HEK293 (cell line): Measurements from ENCODE around the gene PTGES3L.

ENCODE experiments used
- FEZF1 ChIP-seq: fragments of 450-650 bp; formaldehyde crosslinking; IDR thresholded peaks from 2 replicates; pipeline ENCODE4 v1.5.1; 2016; ENCODE audit warnings: missing biosample characterization, missing genetic modification characterization
- GLI2 ChIP-seq: fragments of 450-650 bp; formaldehyde crosslinking; IDR thresholded peaks from 2 replicates; pipeline ENCODE4; 2017; ENCODE audit warnings: missing biosample characterization, missing genetic modification characterization, low read depth, borderline replicate concordance
- GLIS2 ChIP-seq: fragments of 450-650 bp; formaldehyde crosslinking; IDR thresholded peaks from 2 replicates; pipeline ENCODE4 v1.5.1; 2016; ENCODE audit warnings: missing biosample characterization, missing genetic modification characterization
- HOXC10 ChIP-seq: sonication (generic); formaldehyde crosslinking; IDR thresholded peaks from 2 replicates; pipeline ENCODE4 v1.8.1; 2023; ENCODE audit warnings: mild to moderate bottlenecking, missing genetic modification reagents
- KLF7 ChIP-seq: fragments of 450-650 bp; formaldehyde crosslinking; IDR thresholded peaks from 2 replicates; pipeline ENCODE4 v1.5.1; 2016; ENCODE audit warnings: missing biosample characterization, missing genetic modification characterization, borderline replicate concordance
- KLF9 ChIP-seq: fragments of 450-650 bp; formaldehyde crosslinking; IDR thresholded peaks from 2 replicates; pipeline ENCODE4 v1.5.1; 2016; ENCODE audit warnings: missing biosample characterization, missing genetic modification characterization, low read depth
- PRDM1 ChIP-seq: fragments of 450-650 bp; formaldehyde crosslinking; IDR thresholded peaks from 2 replicates; pipeline ENCODE4; 2016; ENCODE audit warnings: missing biosample characterization, missing genetic modification characterization
- PRDM4 ChIP-seq: fragments of 450-650 bp; formaldehyde crosslinking; IDR thresholded peaks from 2 replicates; pipeline ENCODE4 v1.5.1; 2017; ENCODE audit warnings: missing biosample characterization, missing genetic modification characterization
- PRDM6 ChIP-seq: fragments of 450-650 bp; formaldehyde crosslinking; IDR thresholded peaks from 2 replicates; pipeline ENCODE4 v1.5.1; 2017; ENCODE audit warnings: missing biosample characterization, missing genetic modification characterization
- SALL2 ChIP-seq: fragments of 450-650 bp; formaldehyde crosslinking; IDR thresholded peaks from 2 replicates; pipeline ENCODE4 v1.5.0; 2017; ENCODE audit warnings: missing biosample characterization, mild to moderate bottlenecking, missing genetic modification characterization, borderline replicate concordance
- SP7 ChIP-seq: fragments of 450-650 bp; formaldehyde crosslinking; IDR thresholded peaks from 2 replicates; pipeline ENCODE4 v1.5.1; 2016; ENCODE audit warnings: missing biosample characterization, missing genetic modification characterization
- ZBTB44 ChIP-seq: fragments of 450-650 bp; IDR thresholded peaks from 2 replicates; pipeline ENCODE4 v1.5.1; 2018; ENCODE audit warnings: missing biosample characterization, mild to moderate bottlenecking, missing genetic modification characterization
- ZNF140 ChIP-seq: fragments of 450-650 bp; formaldehyde crosslinking; IDR thresholded peaks from 2 replicates; pipeline ENCODE4 v1.5.1; 2016; ENCODE audit warnings: missing biosample characterization, missing genetic modification characterization
- ZNF155 ChIP-seq: fragments of 450-650 bp; formaldehyde crosslinking; IDR thresholded peaks from 2 replicates; pipeline ENCODE4 v1.5.1; 2016; ENCODE audit warnings: missing biosample characterization, missing genetic modification characterization
- ZNF157 ChIP-seq: fragments of 450-650 bp; formaldehyde crosslinking; IDR thresholded peaks from 2 replicates; pipeline ENCODE4 v1.5.1; 2016; ENCODE audit warnings: missing biosample characterization, missing genetic modification characterization
- ZNF16 ChIP-seq: fragments of 450-650 bp; formaldehyde crosslinking; IDR thresholded peaks from 2 replicates; pipeline ENCODE4 v1.5.1; 2016; ENCODE audit warnings: low read depth, missing biosample characterization, missing genetic modification characterization
- ZNF18 ChIP-seq: fragments of 450-650 bp; formaldehyde crosslinking; IDR thresholded peaks from 2 replicates; pipeline ENCODE4 v1.5.1; 2016; ENCODE audit warnings: missing biosample characterization, missing genetic modification characterization
- ZNF202 ChIP-seq: fragments of 450-650 bp; formaldehyde crosslinking; IDR thresholded peaks from 2 replicates; pipeline ENCODE4 v1.5.1; 2016; ENCODE audit warnings: missing biosample characterization, missing genetic modification characterization, borderline replicate concordance
- ZNF214 ChIP-seq: fragments of 450-650 bp; formaldehyde crosslinking; IDR thresholded peaks from 2 replicates; pipeline ENCODE4 v1.5.1; 2017; ENCODE audit warnings: missing biosample characterization, mild to moderate bottlenecking, missing genetic modification characterization, borderline replicate concordance
- ZNF239 ChIP-seq: fragments of 450-650 bp; formaldehyde crosslinking; IDR thresholded peaks from 2 replicates; pipeline ENCODE4 v1.5.1; 2016; ENCODE audit warnings: missing biosample characterization, missing genetic modification characterization
- ZNF274 ChIP-seq, 2 experiments: fragments of 200-500 bp in 1 of 2; fragments of 450-650 bp in 1 of 2; sonication (Bioruptor generic) in 1 of 2; formaldehyde crosslinking in 1 of 2; IDR thresholded peaks; 2 replicates each; pipeline versions ENCODE4 v1.5.1 to v1.6.1; 2014 to 2016; ENCODE audit warnings: borderline replicate concordance in 1 of 2, inconsistent platforms in 1 of 2, low read length in 1 of 2, missing biosample characterization in 1 of 2, missing genetic modification characterization in 1 of 2
- ZNF362 ChIP-seq: fragments of 450-650 bp; formaldehyde crosslinking; IDR thresholded peaks from 2 replicates; pipeline ENCODE4 v1.5.1; 2016; ENCODE audit warnings: missing biosample characterization, missing genetic modification characterization
- ZNF37A ChIP-seq: fragments of 450-650 bp; IDR thresholded peaks from 2 replicates; pipeline ENCODE4 v1.5.1; 2018; ENCODE audit warnings: missing biosample characterization, missing genetic modification characterization
- ZNF423 ChIP-seq: fragments of 450-650 bp; formaldehyde crosslinking; IDR thresholded peaks from 2 replicates; pipeline ENCODE4 v1.5.1; 2016; ENCODE audit warnings: missing biosample characterization, missing genetic modification characterization
- ZNF449 ChIP-seq: fragments of 450-650 bp; formaldehyde crosslinking; IDR thresholded peaks from 2 replicates; pipeline ENCODE4 v1.5.1; 2017; ENCODE audit warnings: missing biosample characterization, mild to moderate bottlenecking, missing genetic modification characterization, moderate library complexity
- ZNF514 ChIP-seq: fragments of 450-650 bp; formaldehyde crosslinking; IDR thresholded peaks from 2 replicates; pipeline ENCODE4 v1.5.1; 2016; ENCODE audit warnings: missing biosample characterization, missing genetic modification characterization
- ZNF560 ChIP-seq: fragments of 450-650 bp; formaldehyde crosslinking; IDR thresholded peaks from 2 replicates; pipeline ENCODE4 v1.5.1; 2017; ENCODE audit warnings: missing biosample characterization, missing genetic modification characterization, borderline replicate concordance
- ZNF623 ChIP-seq: fragments of 450-650 bp; formaldehyde crosslinking; IDR thresholded peaks from 2 replicates; pipeline ENCODE4 v1.5.1; 2016; ENCODE audit warnings: missing biosample characterization, missing genetic modification characterization
- ZNF777 ChIP-seq: fragments of 450-650 bp; formaldehyde crosslinking; IDR thresholded peaks from 2 replicates; pipeline ENCODE4 v1.5.1; 2017; ENCODE audit warnings: missing biosample characterization, missing genetic modification characterization, borderline replicate concordance
- ZNF830 ChIP-seq: fragments of 450-650 bp; IDR thresholded peaks from 2 replicates; pipeline ENCODE4 v1.5.0; 2018; ENCODE audit warnings: missing biosample characterization, missing genetic modification characterization, low read depth, mild to moderate bottlenecking, moderate library complexity
- ZSCAN30 ChIP-seq: fragments of 450-650 bp; IDR thresholded peaks from 2 replicates; pipeline ENCODE4 v1.5.1; 2018; ENCODE audit warnings: missing biosample characterization, mild to moderate bottlenecking, missing genetic modification characterization, moderate library complexity

Gene PTGES3L

GRCh38 chr17:42980274-42980765, 440 bp upstream of the PTGES3L start, which contains the start of gene RUNDC1 (continued):
- TF ChIP-seq PRDM6 (tag by site-specific recombination) (no peak), ZNF830 (no peak), GLI2 (no peak), ZNF18 (no peak), ZBTB44 (no peak), PRDM4 (tag by site-specific recombination) (no peak; the same call in 1 of the 2 replicates), ZNF274 (IDR thresholded peaks at IDR 0.05; ENCODE audit: low read length) (no peak), ZNF274 (tag by site-specific recombination; IDR thresholded peaks at IDR 0.05; ENCODE audit: borderline replicate concordance) (no peak), ZNF155 (tag by site-specific recombination) (no peak), ZNF37A (tag by site-specific recombination) (no peak), PRDM1 (tag by site-specific recombination) (no peak), SP7 (tag by site-specific recombination) (peak; percentile 27; the same call in 1 of the 2 replicates), ZSCAN30 (no peak), ZNF449 (no peak), ZNF623 (no peak), KLF7 (tag by site-specific recombination) (peak; percentile 28; the same call in 1 of the 2 replicates), ZNF560 (tag by site-specific recombination) (no peak), ZNF157 (tag by site-specific recombination) (no peak), ZNF214 (tag by site-specific recombination) (no peak), ZNF140 (no peak), ZNF362 (tag by site-specific recombination) (no peak), FEZF1 (tag by site-specific recombination) (no peak), ZNF202 (tag by site-specific recombination) (no peak), ZNF423 (tag by site-specific recombination) (no peak), ZNF239 (tag by site-specific recombination) (no peak), ZNF16 (no peak), KLF9 (tag by site-specific recombination) (peak; percentile 97), SALL2 (tag by site-specific recombination) (no peak), ZNF514 (tag by site-specific recombination) (no peak), ZNF777 (tag by site-specific recombination) (no peak), GLIS2 (tag by site-specific recombination) (peak; percentile 73), HOXC10 (CRISPR knock-in tag) (no peak)
